Stimulated activated CD8-positive, alpha-beta memory T cell treated with anti-CD3 and anti-CD28 coated beads, Interleukin-7, amount 100 ng/mL, for 4 hours (primary cell): ENCODE measurements around the gene SLC4A3.

ENCODE experiments used
- DNase-seq, 2 donors: peaks; one replicate each; pipeline ENCODE4 v3.0.0-alpha.2; 2020; ENCODE audit warnings: low read depth in 2 of 2

Gene SLC4A3, protein sequence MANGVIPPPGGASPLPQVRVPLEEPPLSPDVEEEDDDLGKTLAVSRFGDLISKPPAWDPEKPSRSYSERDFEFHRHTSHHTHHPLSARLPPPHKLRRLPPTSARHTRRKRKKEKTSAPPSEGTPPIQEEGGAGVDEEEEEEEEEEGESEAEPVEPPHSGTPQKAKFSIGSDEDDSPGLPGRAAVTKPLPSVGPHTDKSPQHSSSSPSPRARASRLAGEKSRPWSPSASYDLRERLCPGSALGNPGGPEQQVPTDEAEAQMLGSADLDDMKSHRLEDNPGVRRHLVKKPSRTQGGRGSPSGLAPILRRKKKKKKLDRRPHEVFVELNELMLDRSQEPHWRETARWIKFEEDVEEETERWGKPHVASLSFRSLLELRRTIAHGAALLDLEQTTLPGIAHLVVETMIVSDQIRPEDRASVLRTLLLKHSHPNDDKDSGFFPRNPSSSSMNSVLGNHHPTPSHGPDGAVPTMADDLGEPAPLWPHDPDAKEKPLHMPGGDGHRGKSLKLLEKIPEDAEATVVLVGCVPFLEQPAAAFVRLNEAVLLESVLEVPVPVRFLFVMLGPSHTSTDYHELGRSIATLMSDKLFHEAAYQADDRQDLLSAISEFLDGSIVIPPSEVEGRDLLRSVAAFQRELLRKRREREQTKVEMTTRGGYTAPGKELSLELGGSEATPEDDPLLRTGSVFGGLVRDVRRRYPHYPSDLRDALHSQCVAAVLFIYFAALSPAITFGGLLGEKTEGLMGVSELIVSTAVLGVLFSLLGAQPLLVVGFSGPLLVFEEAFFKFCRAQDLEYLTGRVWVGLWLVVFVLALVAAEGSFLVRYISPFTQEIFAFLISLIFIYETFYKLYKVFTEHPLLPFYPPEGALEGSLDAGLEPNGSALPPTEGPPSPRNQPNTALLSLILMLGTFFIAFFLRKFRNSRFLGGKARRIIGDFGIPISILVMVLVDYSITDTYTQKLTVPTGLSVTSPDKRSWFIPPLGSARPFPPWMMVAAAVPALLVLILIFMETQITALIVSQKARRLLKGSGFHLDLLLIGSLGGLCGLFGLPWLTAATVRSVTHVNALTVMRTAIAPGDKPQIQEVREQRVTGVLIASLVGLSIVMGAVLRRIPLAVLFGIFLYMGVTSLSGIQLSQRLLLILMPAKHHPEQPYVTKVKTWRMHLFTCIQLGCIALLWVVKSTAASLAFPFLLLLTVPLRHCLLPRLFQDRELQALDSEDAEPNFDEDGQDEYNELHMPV

DNA sequence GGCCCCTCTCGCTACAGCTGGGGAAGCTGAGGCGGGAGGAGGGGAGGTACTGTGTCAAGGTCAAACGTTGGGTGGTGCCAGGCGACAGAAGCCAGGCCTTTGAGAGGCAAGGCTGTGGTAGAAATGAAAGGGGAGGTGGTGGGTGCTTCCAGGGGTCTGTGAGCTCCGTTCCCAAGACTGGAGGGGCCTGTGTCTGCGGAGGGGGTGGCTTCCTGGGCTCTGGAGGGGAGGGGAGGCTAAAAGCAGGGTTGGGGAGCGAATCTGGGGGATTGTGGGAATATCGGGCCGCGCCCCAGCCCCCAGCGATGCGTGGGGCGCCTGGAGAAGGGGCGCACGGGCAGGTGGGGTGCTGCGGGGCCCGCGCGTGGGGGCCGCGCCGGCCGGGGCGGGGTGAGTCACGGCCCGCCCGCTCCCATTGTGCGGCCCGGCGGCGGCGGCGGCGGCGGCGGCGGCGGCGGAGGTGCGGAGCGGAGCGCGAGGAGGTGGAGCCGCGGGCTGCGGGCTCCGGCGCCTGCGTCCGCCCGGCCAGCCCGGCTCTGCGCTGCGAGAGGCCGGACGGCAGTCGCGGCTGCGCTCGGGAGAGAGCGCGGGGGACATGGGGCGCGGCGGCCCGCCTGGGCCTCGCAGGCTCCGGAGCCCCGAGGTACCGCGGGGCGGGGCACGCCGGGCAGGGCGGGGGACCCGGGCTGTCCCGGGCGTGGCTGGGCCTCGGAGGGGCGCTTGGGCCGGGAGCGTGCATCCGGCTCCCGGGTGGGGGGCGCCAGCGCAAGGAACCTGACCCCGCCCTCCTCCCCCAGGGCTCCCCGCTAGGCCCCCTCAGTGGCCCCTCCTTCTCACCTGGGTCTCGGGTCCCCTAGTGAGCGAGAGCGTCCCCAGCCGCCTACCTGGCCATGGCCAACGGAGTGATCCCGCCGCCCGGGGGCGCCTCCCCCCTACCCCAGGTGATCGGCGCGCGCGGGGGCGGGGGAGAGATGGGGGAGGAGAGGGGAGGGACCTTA lies at the start of gene SLC4A3:
Gene SLC4A3, plus strand, starts transcription at position 528 of the 998 bp plus-strand sequence. Its CDS starts 363 bp downstream, at position 891.
- no peak for DNase-seq

DNA sequence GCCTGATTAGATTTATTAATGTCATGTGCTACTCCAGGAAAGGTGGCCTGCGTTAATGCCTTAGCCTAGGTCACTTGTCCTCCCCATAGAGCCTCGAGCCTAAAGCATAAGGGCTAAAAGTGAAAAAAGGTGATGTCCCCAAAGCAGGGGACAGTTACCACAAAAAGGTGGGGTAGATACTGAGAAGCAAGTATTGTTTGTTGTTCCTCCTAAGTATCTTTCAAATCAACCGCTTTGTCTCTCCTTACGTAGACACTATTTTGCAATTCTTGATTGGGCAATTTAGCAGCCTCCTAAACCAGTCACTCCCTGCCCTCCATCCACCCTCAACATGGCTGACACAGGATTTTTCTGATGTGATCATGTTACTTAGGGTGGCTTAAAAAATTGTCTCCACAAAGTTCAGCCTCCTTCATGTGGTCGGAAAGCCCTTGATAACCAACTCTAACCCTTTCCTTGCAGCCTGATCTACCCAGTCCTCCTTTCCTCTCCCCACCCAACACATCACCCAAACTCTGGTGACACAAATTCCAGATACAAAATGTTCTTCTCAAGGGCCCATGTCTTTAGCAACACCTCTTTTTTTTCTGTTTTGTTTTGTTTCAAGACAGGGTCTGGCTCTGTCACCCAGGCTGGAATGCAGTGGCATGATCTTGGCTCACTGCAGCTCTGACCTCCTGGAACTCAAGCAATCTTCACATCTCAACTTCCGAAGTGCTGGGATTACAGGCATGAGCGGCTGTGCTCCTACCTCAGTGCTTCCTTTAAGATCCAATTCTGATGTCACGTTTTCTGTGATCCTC lies 48.4 kb upstream of the SLC4A3 start:
- DNase-seq, result no peak

DNA sequence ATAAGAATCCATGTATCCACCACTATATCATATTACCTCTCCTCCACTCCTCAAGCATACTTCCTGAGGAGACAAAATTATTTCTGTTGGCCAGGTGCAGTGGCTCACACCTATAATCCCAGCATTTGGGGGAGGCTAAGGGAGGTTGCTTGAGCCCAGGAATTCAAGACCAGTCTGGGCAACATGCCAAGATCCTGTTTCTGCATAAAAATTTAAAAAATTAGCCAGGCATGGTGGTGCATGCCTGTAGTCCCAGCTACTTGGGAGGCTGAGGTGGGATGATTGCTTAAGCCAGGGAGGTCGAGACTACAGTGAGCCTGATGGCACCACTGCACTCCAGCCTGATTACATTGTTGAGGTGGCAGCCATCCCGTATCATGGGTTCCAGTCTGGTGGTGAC lies 46.1 kb upstream of the SLC4A3 start:
- DNase-seq, result no peak

DNA sequence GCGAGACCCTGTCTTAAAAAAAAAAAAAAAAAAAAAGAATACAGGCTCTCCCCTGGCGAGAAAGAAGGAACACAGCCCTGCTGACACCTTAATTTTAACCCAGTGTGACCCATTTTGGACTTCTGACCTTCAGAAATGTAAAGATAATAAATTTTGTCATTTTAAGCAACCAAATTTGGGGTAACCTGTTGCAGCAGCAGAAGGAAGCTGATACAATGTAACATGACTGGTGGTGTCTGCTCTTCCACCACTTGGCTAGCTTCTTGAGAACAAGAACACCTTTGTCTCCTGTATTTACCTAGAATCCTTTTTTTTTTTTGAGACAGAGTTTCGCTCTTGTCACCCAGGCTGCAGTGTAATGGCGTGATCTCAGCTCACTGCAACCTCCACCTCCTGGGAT lies 36.3 kb upstream of the SLC4A3 start:
- no peak for DNase-seq

DNA sequence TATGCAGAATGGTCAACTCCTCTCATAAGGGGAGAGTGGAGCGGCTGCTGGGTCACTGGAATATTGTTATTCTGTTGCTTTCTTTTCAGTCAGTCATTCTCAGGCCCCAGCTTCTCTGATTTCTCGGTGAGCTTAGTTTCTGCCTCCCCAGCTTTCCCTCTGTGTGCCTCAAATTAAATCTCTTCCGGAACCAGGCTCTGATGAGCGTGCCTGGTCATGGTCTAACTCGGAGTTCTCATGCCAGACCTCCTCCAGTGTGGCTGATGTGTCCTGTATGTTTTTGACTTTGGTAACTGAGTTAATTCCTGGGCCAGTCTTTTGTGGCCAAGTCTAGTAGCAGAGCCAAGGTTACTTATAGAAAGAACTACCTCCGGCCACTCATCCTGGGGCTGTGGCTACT lies 34.7 kb upstream of the SLC4A3 start:
- DNase-seq, result no peak

DNA sequence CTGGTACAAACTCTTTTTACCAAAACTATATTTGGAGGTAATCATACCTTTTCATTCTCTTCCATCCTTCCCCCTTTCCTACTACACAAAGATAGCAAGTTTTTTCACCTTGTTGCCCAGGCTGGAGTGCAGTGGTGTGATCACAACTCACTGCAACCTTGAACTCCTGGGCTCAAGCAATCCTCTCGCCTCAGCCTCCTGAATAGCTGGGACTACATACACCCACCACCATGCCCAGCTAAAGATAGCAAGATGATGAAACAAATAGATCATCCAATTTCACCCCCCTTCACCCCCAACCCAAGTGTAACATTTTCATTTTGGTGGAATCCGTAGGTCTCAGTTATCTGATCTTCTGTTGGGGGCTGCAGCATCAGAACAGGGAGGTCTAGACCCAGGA lies 34.3 kb upstream of the SLC4A3 start:
- no peak for DNase-seq

DNA sequence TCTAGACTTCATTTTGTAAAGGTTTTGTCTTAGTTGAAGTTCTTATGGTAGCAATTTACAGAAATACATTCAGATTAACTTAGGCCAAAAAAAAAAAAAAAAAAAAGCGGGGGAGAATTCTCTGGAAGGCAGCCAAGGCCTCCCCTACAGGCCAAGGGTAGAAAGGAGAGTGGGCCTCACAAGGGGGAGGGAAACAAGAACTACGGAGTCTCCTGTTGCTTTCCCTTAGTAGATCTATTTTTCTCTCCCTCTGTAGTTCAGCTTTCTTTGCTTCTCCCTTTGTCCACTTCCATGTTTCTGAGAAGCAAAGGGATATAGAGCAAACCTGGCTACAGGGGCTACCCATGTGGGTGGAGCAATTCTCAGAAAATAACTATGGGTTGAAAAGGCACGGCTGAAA lies 32.2 kb upstream of the SLC4A3 start:
- DNase-seq, result no peak

DNA sequence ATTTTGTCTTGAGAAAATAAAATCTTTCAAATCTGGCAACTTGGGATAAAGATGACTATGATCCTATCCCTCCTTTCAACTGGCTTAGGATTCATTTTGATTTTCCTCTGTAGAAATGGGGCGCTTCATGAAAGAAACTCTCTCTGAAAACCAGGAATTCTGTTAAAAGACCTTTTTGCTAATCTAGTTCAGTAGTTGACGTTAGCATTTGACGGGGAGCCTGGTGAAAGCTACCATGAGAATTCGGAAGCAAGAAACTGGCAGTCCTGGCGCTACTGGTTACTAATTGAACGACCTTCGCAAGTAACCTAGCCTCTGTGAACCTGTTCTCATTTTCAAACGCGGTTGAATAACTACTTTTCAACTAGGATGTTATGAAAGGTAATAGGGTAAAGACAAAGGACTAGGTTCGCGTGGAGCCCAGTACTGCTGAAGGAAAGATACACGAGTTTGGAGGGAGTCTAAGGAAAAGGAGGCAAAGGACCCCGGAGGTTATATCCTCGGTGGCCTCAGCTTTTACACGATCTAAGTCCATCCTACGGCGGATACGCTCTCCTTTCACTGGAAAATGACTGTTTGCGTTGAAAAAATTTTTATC lies 30.4 kb upstream of the SLC4A3 start:
- DNase-seq, result no peak

DNA sequence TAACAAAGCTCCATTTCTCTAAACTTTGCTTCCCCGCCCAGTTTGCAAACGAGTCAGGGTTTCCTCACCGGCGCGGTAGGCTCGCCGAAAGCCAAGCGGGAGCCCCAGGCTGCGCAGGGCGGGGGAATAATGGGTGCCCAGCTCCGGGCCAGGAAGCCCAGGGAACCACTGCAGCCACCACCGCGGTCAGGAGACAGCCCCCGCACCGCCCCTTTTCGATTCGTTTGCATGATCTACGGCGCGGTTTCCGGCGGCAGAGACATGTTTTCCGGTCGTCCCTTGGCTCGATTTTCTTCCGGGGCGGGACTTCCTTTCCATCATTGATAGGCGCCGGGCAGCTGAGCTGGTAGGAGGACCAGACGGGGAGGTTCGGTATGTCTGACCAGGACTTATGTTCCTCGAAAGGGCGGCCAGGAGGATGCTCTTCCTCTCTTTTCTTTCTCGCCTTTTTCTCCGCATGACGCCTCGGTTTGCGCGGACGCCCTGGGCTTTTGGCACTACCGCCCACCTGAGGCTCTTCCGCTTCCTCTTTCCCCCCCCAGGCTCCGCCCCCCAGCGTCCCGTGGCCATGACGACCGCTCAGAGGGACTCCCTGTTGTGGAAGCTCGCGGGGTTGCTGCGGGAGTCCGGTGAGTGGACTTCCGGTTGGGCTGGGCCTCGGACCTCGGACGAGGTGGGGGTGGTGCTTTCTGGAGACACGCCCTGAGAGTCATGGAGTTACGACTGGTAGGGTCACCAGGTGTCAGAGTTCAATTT lies 29.7 kb upstream of the SLC4A3 start, which contains the start of gene STK11IP:
Gene STK11IP, plus strand, starts transcription at position 306 of the 756 bp plus-strand sequence. Its CDS starts 263 bp downstream, at position 569.
- DNase-seq, result peak; percentile 85 to 87

DNA sequence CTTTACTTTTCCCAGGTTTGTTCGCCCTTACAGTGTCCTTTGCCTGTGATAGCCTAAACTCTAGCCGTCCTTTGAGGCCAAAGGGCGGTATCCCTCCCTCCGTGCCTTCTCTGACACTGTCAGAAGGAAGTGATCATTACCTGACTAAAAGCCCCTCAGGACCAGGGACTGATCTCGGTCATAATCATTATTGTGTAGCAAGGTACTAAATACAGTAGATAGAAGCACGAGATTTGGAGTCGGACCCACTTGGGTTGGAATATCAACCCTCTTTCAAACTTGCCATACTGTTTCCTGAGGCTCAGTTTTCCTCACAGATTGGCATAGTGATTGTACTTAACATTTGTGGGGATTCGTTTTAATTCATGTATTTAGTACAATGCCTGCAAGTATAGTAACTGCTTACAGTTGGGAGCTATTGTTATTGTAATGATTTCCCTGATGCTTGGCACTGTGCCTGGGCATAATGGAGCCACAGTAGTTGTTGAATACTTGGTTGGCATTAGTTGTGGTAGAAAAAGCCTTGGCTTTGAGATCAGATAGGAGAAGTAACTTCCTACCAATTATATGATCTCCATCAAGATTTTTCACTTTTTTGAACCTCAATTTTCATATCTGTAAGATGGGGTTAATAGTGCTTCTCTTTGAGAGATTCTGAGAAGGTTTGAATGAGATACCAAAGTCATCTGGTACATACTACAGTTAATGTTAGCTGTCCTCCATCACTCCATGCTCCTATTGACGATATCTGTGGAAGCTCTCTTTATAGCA lies 28.9 kb upstream of the SLC4A3 start:
- no peak for DNase-seq

DNA sequence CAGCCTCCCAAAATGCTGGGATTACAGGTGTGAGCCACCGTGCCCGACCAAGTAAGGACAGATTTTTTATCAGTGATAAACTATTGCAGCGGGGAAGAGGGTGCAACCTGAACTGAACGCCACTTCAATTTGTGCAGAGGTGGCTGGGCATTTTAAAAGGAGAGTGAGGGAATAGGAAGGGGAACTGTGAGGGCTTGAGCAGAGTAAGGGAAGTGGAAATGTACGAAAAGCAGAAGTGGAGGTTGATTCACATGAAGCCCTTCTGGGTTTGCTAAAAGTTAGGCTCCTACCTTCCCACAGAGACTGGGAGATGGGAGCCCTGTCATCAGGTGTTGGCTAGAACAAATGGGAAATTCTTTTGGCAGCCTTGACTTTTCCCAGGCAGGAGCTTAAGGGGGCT lies 23.7 kb upstream of the SLC4A3 start:
- DNase-seq, result no peak

DNA sequence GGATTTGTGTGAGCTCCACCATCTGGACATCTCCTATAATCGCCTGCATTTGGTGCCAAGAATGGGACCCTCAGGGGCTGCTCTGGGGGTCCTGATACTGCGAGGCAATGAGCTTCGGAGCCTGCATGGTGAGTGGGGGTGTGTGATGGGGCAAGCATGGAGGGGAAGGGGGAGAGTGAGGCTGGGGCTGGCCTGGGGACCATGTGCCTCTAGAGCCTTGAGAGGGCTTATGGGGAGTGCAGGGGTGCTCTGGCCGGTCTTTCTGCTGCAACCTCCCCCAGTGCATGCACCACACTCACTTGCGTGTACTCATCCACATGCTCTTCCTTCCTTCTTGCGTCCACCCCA lies 21.8 kb upstream of the SLC4A3 start:
- DNase-seq, result no peak

DNA sequence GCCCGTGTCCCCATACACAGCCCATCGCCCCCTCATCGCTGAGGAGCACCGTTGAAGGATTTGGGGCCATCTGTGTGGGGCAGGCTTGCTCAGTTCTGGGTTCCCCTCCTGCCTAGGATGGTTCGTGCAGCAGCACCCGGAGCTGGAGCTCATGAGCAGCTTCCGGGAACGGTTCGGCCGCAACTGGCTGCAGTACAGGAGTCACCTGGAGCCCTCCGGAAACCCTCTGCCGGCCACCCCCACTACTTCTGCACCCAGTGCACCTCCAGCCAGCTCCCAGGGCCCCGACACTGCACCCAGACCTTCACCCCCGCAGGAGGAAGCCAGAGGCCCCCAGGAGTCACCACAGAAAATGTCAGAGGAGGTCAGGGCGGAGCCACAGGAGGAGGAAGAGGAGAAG lies 19.5 kb upstream of the SLC4A3 start:
- no peak for DNase-seq

DNA sequence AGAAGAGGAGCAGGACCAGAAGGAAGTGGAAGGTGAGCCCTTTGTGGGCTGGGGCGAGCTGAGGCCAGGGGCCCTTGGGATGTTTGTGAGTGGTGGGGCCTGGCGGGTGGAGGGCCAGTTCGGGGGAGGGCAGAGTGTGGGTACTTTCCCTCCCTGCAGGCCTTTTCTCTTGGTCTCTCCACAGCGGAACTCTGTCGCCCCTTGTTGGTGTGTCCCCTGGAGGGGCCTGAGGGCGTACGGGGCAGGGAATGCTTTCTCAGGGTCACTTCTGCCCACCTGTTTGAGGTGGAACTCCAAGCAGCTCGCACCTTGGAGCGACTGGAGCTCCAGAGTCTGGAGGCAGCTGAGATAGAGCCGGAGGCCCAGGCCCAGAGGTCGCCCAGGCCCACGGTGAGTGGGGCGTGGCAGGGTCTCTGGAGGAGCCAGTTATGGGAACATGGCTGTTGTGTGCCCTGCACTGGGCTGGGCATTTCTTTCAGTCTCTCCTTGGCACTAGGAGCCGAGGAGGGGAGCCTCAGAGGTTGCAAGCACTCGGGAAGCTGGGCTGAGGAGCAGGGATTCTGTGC lies 18.9 kb upstream of the SLC4A3 start:
- DNase-seq, result no peak

DNA sequence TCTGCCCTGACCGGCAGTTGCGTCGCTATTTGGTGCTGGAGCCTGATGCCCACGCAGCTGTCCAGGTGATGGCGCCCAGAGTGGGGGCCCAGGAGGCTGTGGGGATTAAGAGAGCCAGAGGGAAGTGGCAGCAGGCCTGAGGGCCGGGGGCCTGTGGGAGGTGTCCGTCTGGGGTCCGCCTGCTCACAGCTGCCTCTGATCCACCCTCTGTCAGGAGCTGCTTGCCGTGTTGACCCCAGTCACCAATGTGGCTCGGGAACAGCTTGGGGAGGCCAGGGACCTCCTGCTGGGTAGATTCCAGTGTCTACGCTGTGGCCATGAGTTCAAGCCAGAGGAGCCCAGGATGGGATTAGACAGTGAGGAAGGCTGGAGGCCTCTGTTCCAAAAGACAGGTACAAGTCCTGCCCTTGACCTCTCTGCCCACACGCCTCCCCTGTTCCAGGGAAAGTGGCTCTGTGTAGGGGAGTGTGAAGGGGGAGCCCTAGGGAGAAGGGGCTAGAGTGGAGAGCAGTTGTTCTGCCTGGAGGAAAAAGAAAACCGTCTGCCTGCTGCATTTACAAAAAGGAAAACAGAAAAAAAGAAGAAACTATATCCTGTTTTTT lies 18.2 kb upstream of the SLC4A3 start:
- DNase-seq, result no peak

DNA sequence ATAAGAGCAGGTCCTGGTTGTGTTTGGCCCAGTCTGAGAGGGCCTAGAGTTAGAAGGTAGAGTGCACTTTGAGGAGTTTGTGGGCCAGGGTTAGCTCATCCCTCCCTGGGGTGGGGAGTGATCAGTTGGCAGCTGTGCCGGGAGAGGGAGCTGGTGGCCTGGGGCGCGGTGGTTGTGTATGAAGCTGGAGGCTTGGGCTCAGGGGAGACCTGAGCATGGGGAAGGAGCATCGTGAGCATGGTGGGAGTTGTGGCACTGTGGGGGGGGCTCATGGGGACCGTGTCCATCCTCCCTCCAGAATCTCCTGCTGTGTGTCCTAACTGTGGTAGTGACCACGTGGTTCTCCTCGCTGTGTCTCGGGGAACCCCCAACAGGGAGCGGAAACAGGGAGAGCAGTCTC lies 16.1 kb upstream of the SLC4A3 start:
- no peak for DNase-seq

DNA sequence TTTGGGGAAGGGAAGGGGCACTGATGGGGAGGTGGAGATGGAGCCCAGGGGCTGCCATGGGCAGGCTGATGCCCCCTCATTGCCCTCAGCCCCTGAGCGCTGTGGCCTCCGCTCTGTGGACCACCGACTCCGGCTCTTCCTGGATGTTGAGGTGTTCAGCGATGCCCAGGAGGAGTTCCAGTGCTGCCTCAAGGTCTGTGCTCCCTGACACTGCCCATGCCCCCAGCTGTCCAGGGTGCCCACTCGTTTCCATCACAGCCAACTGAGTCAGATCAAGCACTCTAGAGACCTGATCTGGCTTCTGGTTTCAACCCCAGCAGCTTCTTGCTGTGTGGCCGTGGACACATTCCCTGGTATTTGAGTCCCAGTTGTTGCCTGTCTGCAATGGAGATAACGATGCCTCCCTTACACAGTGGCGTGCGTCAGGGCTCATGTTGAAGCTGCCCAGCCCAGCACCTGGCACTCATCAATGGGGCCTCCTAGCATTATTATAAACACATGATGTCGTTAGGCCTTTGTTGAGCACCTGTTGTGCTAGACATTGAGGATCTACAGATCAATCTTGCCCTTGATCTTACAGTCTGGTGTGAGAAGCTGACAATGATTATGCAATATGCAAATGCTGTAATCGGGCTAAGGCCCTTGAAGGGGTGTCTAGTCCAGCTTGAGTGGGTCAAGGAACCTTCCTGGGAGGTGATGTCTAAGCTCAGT lies 15.4 kb upstream of the SLC4A3 start:
- DNase-seq, result no peak
